Transverse colon (tissue), 4 donors: ENCODE data around the gene AGPAT2.

Experiments used
- EP300 ChIP-seq: sonication (generic); formaldehyde crosslinking; IDR thresholded peaks from one replicate; pipeline ENCODE4 v1.6.1; 2017; ENCODE audit warnings: antibody characterized with exemption, low read depth
- POLR2A ChIP-seq: fragments of 450-650 bp; IDR thresholded peaks from one replicate; pipeline ENCODE4 v1.6.1; 2016; ENCODE audit warnings: antibody characterized with exemption, mild to moderate bottlenecking, moderate library complexity
- POLR2AphosphoS5 ChIP-seq, 3 donors: sonication (generic); formaldehyde crosslinking; IDR thresholded peaks; one replicate each; pipeline ENCODE4 v1.6.1; 2016; ENCODE audit warnings: antibody characterized with exemption in 3 of 3
- TF ChIP-seq, protein P1 (sequence below), 5 experiments: fragments of 200-600 bp in 3 of 5; fragments of 450-650 bp in 2 of 5; sonication (generic) in 3 of 5; IDR thresholded peaks; 1 replicate in 2 of 5; 2 replicates in 3 of 5; pipeline ENCODE4 v1.5.1; 2016 to 2017; ENCODE audit warnings: antibody characterized with exemption in 5 of 5, inconsistent platforms in 3 of 5, mild to moderate bottlenecking in 2 of 5, moderate library complexity in 1 of 5

DNA sequence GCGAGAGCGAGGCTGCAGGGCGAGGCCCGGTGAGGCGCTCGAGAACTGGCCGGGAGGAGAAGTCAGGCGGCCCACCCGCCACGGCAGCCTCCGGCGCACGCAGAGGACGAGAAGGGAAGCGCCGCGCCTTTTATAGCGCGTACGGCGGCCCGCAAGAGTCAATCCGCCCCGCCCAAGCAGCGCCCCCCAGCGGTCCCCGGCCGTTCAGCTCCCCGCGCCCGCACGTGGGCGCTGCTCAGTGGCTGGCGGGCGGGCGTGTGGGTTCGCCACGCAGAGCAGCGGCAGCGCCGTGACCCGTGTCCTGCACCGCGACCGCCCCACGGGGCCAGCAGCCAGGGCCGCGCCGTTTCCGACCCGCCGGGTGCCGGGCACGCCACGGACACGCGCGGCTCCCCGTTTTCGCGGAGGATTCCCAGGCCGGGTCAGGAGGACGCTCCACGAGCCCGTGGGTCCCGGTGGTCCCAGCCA lies 40.9 kb upstream of the AGPAT2 start:
- TF ChIP-seq, protein P1, sequence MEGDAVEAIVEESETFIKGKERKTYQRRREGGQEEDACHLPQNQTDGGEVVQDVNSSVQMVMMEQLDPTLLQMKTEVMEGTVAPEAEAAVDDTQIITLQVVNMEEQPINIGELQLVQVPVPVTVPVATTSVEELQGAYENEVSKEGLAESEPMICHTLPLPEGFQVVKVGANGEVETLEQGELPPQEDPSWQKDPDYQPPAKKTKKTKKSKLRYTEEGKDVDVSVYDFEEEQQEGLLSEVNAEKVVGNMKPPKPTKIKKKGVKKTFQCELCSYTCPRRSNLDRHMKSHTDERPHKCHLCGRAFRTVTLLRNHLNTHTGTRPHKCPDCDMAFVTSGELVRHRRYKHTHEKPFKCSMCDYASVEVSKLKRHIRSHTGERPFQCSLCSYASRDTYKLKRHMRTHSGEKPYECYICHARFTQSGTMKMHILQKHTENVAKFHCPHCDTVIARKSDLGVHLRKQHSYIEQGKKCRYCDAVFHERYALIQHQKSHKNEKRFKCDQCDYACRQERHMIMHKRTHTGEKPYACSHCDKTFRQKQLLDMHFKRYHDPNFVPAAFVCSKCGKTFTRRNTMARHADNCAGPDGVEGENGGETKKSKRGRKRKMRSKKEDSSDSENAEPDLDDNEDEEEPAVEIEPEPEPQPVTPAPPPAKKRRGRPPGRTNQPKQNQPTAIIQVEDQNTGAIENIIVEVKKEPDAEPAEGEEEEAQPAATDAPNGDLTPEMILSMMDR (IDR thresholded peaks at IDR 0.05): peak; percentile 77 to 95 (median 87)
- TF ChIP-seq EP300 (no peak), POLR2AphosphoS5 (IDR thresholded peaks at IDR 0.05) (peak; percentile 99 to 100 (median 100)), POLR2A (peak; percentile 99)
